HEK293 (cell line): Measurements from ENCODE around the gene UBE3B.

Source experiments
- CTCF ChIA-PET: fragments of 350-600 bp; formaldehyde crosslinking; extraction: SDS; loops from one replicate; lab custom pipeline; 2021; ENCODE audit warnings: antibody characterized with exemption; lab: Yijun Ruan, JAX
- POLR2A ChIA-PET: fragments of 300-600 bp; formaldehyde crosslinking; extraction: SDS; loops from one replicate; lab custom pipeline; 2020; ENCODE audit warnings: antibody characterized with exemption, inconsistent platforms; lab: Yijun Ruan, JAX
- H3K27ac ChIP-seq: fragments of 200-500 bp; sonication (Bioruptor generic); 2 replicates; pipeline ENCODE4 v1.5.1; 2014; ENCODE audit warnings: low read depth, low read length, control low read depth, inconsistent platforms; ENCODE audit errors: extremely low read depth
- H3K36me3 ChIP-seq, 2 experiments: fragments of 200-500 bp in 1 of 2; sonication (Bioruptor generic) in 1 of 2; 1 replicate in 1 of 2; 2 replicates in 1 of 2; pipeline ENCODE4 v1.5.1; 2014 to 2017; ENCODE audit warnings: inconsistent platforms in 2 of 2, low read length in 2 of 2; ENCODE audit not compliant: control insufficient read depth in 2 of 2, insufficient read depth in 1 of 2
- H3K4me1 ChIP-seq: fragments of 200-500 bp; sonication (Bioruptor generic); 2 replicates; pipeline ENCODE4 v1.5.1; 2014; ENCODE audit warnings: mild to moderate bottlenecking, low read length, inconsistent platforms; ENCODE audit not compliant: control insufficient read depth, insufficient read depth
- H3K4me3 ChIP-seq: 2 replicates; pipeline ENCODE4 v1.5.1; 2011; ENCODE audit warnings: low read depth, mild to moderate bottlenecking, control low read depth, low read length, moderate library complexity
- H3K9me3 ChIP-seq: fragments of 200-500 bp; sonication (Bioruptor generic); 2 replicates; pipeline ENCODE4 v1.5.1; 2014; ENCODE audit warnings: low read depth, low read length, inconsistent platforms; ENCODE audit not compliant: control insufficient read depth, insufficient read depth
- ELK4 ChIP-seq: IDR thresholded peaks from 2 replicates; pipeline ENCODE4 v1.6.1; 2011; ENCODE audit warnings: mild to moderate bottlenecking, low read depth, low read length, borderline replicate concordance
- INSM2 ChIP-seq: fragments of 450-650 bp; formaldehyde crosslinking; IDR thresholded peaks from 2 replicates; pipeline ENCODE4 v1.5.1; 2016; ENCODE audit warnings: missing biosample characterization, missing genetic modification characterization
- PRDM4 ChIP-seq: fragments of 450-650 bp; formaldehyde crosslinking; IDR thresholded peaks from 2 replicates; pipeline ENCODE4 v1.5.1; 2017; ENCODE audit warnings: missing biosample characterization, missing genetic modification characterization
- WT1 ChIP-seq: fragments of 450-650 bp; formaldehyde crosslinking; IDR thresholded peaks from 2 replicates; pipeline ENCODE4 v1.5.1; 2016; ENCODE audit warnings: missing biosample characterization, missing genetic modification characterization
- ZEB2 ChIP-seq: fragments of 450-650 bp; formaldehyde crosslinking; IDR thresholded peaks from 2 replicates; pipeline ENCODE4 v1.5.1; 2016; ENCODE audit warnings: missing biosample characterization, missing genetic modification characterization
- ZNF169 ChIP-seq: fragments of 450-650 bp; formaldehyde crosslinking; IDR thresholded peaks from 2 replicates; pipeline ENCODE4 v1.5.1; 2016; ENCODE audit warnings: missing biosample characterization, missing genetic modification characterization
- ZNF302 ChIP-seq: fragments of 450-650 bp; formaldehyde crosslinking; IDR thresholded peaks from 2 replicates; pipeline ENCODE4 v1.5.1; 2016; ENCODE audit warnings: missing biosample characterization, missing genetic modification characterization, low read depth
- ZNF362 ChIP-seq: fragments of 450-650 bp; formaldehyde crosslinking; IDR thresholded peaks from 2 replicates; pipeline ENCODE4 v1.5.1; 2016; ENCODE audit warnings: missing biosample characterization, missing genetic modification characterization
- ZNF510 ChIP-seq: fragments of 450-650 bp; formaldehyde crosslinking; IDR thresholded peaks from 2 replicates; pipeline ENCODE4 v1.5.1; 2018; ENCODE audit warnings: mild to moderate bottlenecking, missing genetic modification characterization, missing biosample characterization; ENCODE audit not compliant: insufficient replicate concordance
- ZNF571 ChIP-seq: fragments of 450-650 bp; formaldehyde crosslinking; IDR thresholded peaks from 2 replicates; pipeline ENCODE4 v1.5.0; 2017; ENCODE audit warnings: missing biosample characterization, missing genetic modification characterization
- ZNF585B ChIP-seq: fragments of 450-650 bp; formaldehyde crosslinking; IDR thresholded peaks from 2 replicates; pipeline ENCODE4 v1.5.1; 2016; ENCODE audit warnings: missing biosample characterization, missing genetic modification characterization
- ZNF621 ChIP-seq: fragments of 450-650 bp; formaldehyde crosslinking; IDR thresholded peaks from 2 replicates; pipeline ENCODE4 v1.5.1; 2017; ENCODE audit warnings: missing biosample characterization, missing genetic modification characterization
- ZNF704 ChIP-seq: fragments of 450-650 bp; formaldehyde crosslinking; IDR thresholded peaks from 2 replicates; pipeline ENCODE4 v1.5.1; 2016; ENCODE audit warnings: missing biosample characterization, missing genetic modification characterization
- ZNF776 ChIP-seq: fragments of 450-650 bp; formaldehyde crosslinking; IDR thresholded peaks from 2 replicates; pipeline ENCODE4 v1.5.0; 2017; ENCODE audit warnings: missing biosample characterization, missing genetic modification characterization, borderline replicate concordance
- ZNF830 ChIP-seq: fragments of 450-650 bp; IDR thresholded peaks from 2 replicates; pipeline ENCODE4 v1.5.0; 2018; ENCODE audit warnings: missing biosample characterization, missing genetic modification characterization, low read depth, mild to moderate bottlenecking, moderate library complexity

The UBE3B gene

GRCh38 chr12:109559601-109560000, 82.2 kb downstream of the UBE3B start:
- POLR2A ChIA-PET, result interaction anchor here (0.9 kb wide), 1 partner anchor 14 kb away, joined by 4 read pairs; the partner anchor contains the start of genes MMAB and MVK
- Histone ChIP-seq H3K4me1 (no peaks in the 10 kb centered on the region), H3K36me3 (peaks cover 5 to 24% of the 10 kb centered on the region in 2 experiments; a peak in 2 of 3 replicates), H3K9me3 (no peaks in the 10 kb centered on the region), H3K27ac (no peak overlapping the region)
- CTCF ChIA-PET, result interaction anchor here (1.0 to 2.0 kb wide), 2 partner anchors 42 to 218 kb away, joined by 4 to 6 read pairs; no protein-coding TSS in a partner anchor
- TF ChIP-seq ZNF830 (tag by site-specific recombination) (no peak), ZNF302 (no peak), ZNF169 (tag by site-specific recombination) (no peak), ZNF571 (tag by site-specific recombination) (no peak), ZNF621 (tag by site-specific recombination) (no peak), ZNF510 (tag by site-specific recombination) (no peak), ELK4 (no peak)
- TF ChIP-seq, all 188 proteins: peak for 0
- no peak overlapping the region for H3K4me3 ChIP-seq

- Histone ChIP-seq H3K4me1 (no peaks in the 10 kb centered on the region), H3K36me3 (peaks cover 7 to 38% of the 10 kb centered on the region in 2 experiments; a peak in 2 of 3 replicates), H3K9me3 (no peaks in the 10 kb centered on the region), H3K4me3 (no peak overlapping the region), H3K27ac (no peak overlapping the region)
- ChIA-PET POLR2A (no interaction called here), CTCF (interaction anchor here (2.0 kb wide), 1 partner anchor 43 kb away, joined by 6 read pairs; no protein-coding TSS in a partner anchor)
- TF ChIP-seq ZNF362 (tag by site-specific recombination) (no peak), ZNF585B (tag by site-specific recombination) (no peak), WT1 (tag by site-specific recombination) (no peak), ZEB2 (tag by site-specific recombination) (no peak), ZNF776 (tag by site-specific recombination) (no peak), ZNF704 (tag by site-specific recombination) (no peak), INSM2 (no peak), PRDM4 (tag by site-specific recombination) (no peak)
Observed at GRCh38 chr12:109560867-109561710, 83.7 kb downstream of the UBE3B start.
